22Rv1 (cell line): ENCODE measurements around the gene FKBP8.

Source experiments
- H3K27ac ChIP-seq: fragments of 450-650 bp; 2 replicates; pipeline ENCODE4 v1.5.1; 2017
- CTCF ChIP-seq: fragments of 450-650 bp; IDR thresholded peaks from 2 replicates; pipeline ENCODE4 v1.5.1; 2017; ENCODE audit warnings: mild to moderate bottlenecking
- ZFX ChIP-seq: fragments of 450-650 bp; IDR thresholded peaks from 2 replicates; pipeline ENCODE4 v1.6.1; 2017; ENCODE audit warnings: antibody characterized with exemption, borderline replicate concordance

FKBP8 gene

GRCh38 chr19:18483119-18483890 is 60.1 kb downstream of the FKBP8 start:
- H3K27ac ChIP-seq = no peak overlapping the region
- TF ChIP-seq ZFX = no peak
- no peak for TF ChIP-seq CTCF
